ENCODE measurements around the gene FBLN2.
"Not testable (repeated sequence)": the region's sequence is repeated elsewhere in the genome, so short reads cannot be mapped to it uniquely, and the experiment has no call there.

Gene FBLN2

GRCh38 chr3:13513913-13514517 is 34.9 kb upstream of the FBLN2 start:
- no peak for DNase-seq (ENCODE audit: low read depth in 2 of 2)

GRCh38 chr3:13514639-13515435 is 34.1 kb upstream of the FBLN2 start:
- no peak for DNase-seq (ENCODE audit: low read depth in 2 of 2)

- no peak for DNase-seq (ENCODE audit: low read depth in 2 of 2)
Measured at GRCh38 chr3:13515786-13516759, 32.9 kb upstream of the FBLN2 start.

GRCh38 chr3:13516760-13517135 is 32.2 kb upstream of the FBLN2 start:
- no peak for DNase-seq (ENCODE audit: low read depth in 2 of 2)

- no peak for DNase-seq (ENCODE audit: low read depth in 2 of 2)
Measured at GRCh38 chr3:13517253-13517977, 31.5 kb upstream of the FBLN2 start.

- no peak for DNase-seq (ENCODE audit: low read depth in 2 of 2)
Measured at GRCh38 chr3:13518516-13518953, 30.4 kb upstream of the FBLN2 start.

- no peak for DNase-seq (ENCODE audit: low read depth in 2 of 2)
Measured at GRCh38 chr3:13519006-13519791, 29.7 kb upstream of the FBLN2 start.

GRCh38 chr3:13520326-13520880 is 28.5 kb upstream of the FBLN2 start:
- no peak for DNase-seq (ENCODE audit: low read depth in 2 of 2)

- no peak for DNase-seq (ENCODE audit: low read depth in 2 of 2)
Measured at GRCh38 chr3:13521309-13521708, 27.6 kb upstream of the FBLN2 start.

- not testable (repeated sequence) for DNase-seq (ENCODE audit: low read depth in 2 of 2)
Measured at GRCh38 chr3:13521749-13522148, 27.2 kb upstream of the FBLN2 start.

- DNase-seq (ENCODE audit: low read depth in 2 of 2): no peak
Measured at GRCh38 chr3:13522236-13522635, 26.7 kb upstream of the FBLN2 start.

- no peak for DNase-seq (ENCODE audit: low read depth in 2 of 2)
Measured at GRCh38 chr3:13524979-13525669, 23.8 kb upstream of the FBLN2 start.

- DNase-seq (ENCODE audit: low read depth in 2 of 2): no peak
Measured at GRCh38 chr3:13525827-13526625, 22.9 kb upstream of the FBLN2 start.

- no peak for DNase-seq (ENCODE audit: low read depth in 2 of 2)
Measured at GRCh38 chr3:13526626-13526949, 22.3 kb upstream of the FBLN2 start.

GRCh38 chr3:13528217-13528867 is 20.6 kb upstream of the FBLN2 start:
- no peak for DNase-seq (ENCODE audit: low read depth in 2 of 2)

- no peak for DNase-seq (ENCODE audit: low read depth in 2 of 2)
Measured at GRCh38 chr3:13529196-13530112, 19.5 kb upstream of the FBLN2 start.

GRCh38 chr3:13530241-13531009 is 18.5 kb upstream of the FBLN2 start:
- DNase-seq (ENCODE audit: low read depth in 2 of 2): no peak
